Lower lobe of right lung (tissue), 2 donors: ENCODE data around the gene CYP27B1. TPM values are rescaled to one million over a fixed set of nuclear protein-coding genes. Genes with fewer than 3 reads are reported as not detected.

Source experiments
- ATAC-seq, 2 donors: fragments of 200-7000 bp; cut with Tn5 transposase; one replicate each; pipeline ENCODE4 v1.9.1; 2020 to 2022; ENCODE audit warnings: mild to moderate bottlenecking in 2 of 2, moderate library complexity in 2 of 2
- DNase-seq: peaks from one replicate; pipeline ENCODE4 v3.0.0-alpha.2; 2020
- H3K27ac ChIP-seq: fragments of 200-600 bp; one replicate; pipeline ENCODE4 v1.8.0; 2022
- H3K27me3 ChIP-seq: fragments of 200-600 bp; one replicate; pipeline ENCODE4 v1.8.0; 2022; ENCODE audit warnings: low read depth
- H3K36me3 ChIP-seq: fragments of 200-600 bp; one replicate; pipeline ENCODE4 v1.8.0; 2022; ENCODE audit warnings: mild to moderate bottlenecking
- H3K4me1 ChIP-seq: fragments of 200-600 bp; one replicate; pipeline ENCODE4 v1.8.0; 2022
- H3K4me3 ChIP-seq: fragments of 200-600 bp; one replicate; pipeline ENCODE4 v1.8.0; 2022; ENCODE audit warnings: mild to moderate bottlenecking
- H3K9me3 ChIP-seq: fragments of 200-600 bp; one replicate; pipeline ENCODE4 v1.8.0; 2022
- CTCF ChIP-seq: fragments of 200-600 bp; IDR thresholded peaks from one replicate; pipeline ENCODE4 v1.8.0; 2022; ENCODE audit warnings: antibody characterized with exemption, mild to moderate bottlenecking
- intact Hi-C: fragments of 100-400 bp; cut with DNase I; formaldehyde crosslinking; loops from one replicate; pipeline ENCODE4 v1.11.0; 2022
- total RNA-seq: library from RNA; stranded (reverse); fragmentation: NEBNext Ultra II Directional; extraction: Animal tissue kit (Norgen Biotek cat#: 25700); gene quantifications from one replicate; pipeline ENCODE4 v1.2.1, GENCODE V29; 2021
- donor health status: DM: no; HTN: yes; CAD: no; lungs with severe emphysema.

The CYP27B1 gene
- total RNA-seq, 1 donor from 2014 or later, result 1.1 TPM

GRCh38 chr12:57779736-57780135 is 12.9 kb upstream of the CYP27B1 start:
- no peaks in the 10 kb centered on the region for H3K27me3 ChIP-seq
- intact Hi-C loops, result no loop called here
- ATAC-seq (no peak), DNase-seq (no peak)
- no peak for TF ChIP-seq CTCF
- H3K4me3 ChIP-seq, result no peak overlapping the region
- no peaks in the 10 kb centered on the region for H3K9me3 ChIP-seq
- peaks cover 19% of the 10 kb centered on the region for H3K36me3 ChIP-seq
- no peak overlapping the region for H3K27ac ChIP-seq
- peaks cover 35% of the 10 kb centered on the region for H3K4me1 ChIP-seq

GRCh38 chr12:57777911-57778310 is 11.0 kb upstream of the CYP27B1 start:
- Histone ChIP-seq H3K36me3 (peaks cover 10% of the 10 kb centered on the region), H3K9me3 (no peaks in the 10 kb centered on the region), H3K4me3 (no peak overlapping the region), H3K4me1 (peaks cover 29% of the 10 kb centered on the region), H3K27ac (no peak overlapping the region), H3K27me3 (no peaks in the 10 kb centered on the region)
- intact Hi-C loops, result no loop called here
- no peak for DNase-seq
- no peak for ATAC-seq
- TF ChIP-seq CTCF, result no peak

GRCh38 chr12:57777367-57777766 is 10.5 kb upstream of the CYP27B1 start:
- Histone ChIP-seq H3K27ac (no peak overlapping the region), H3K27me3 (no peaks in the 10 kb centered on the region), H3K9me3 (no peaks in the 10 kb centered on the region), H3K4me3 (no peak overlapping the region), H3K4me1 (peaks cover 27% of the 10 kb centered on the region), H3K36me3 (peaks cover 10% of the 10 kb centered on the region)
- no peak for ATAC-seq
- intact Hi-C loops, result no loop called here
- TF ChIP-seq CTCF, result no peak
- no peak for DNase-seq

- Histone ChIP-seq H3K4me1 (peaks cover 21% of the 10 kb centered on the region), H3K9me3 (no peaks in the 10 kb centered on the region), H3K27ac (no peak overlapping the region), H3K4me3 (no peak overlapping the region), H3K36me3 (peaks cover 10% of the 10 kb centered on the region), H3K27me3 (no peaks in the 10 kb centered on the region)
- DNase-seq (no peak), ATAC-seq (no peak)
- no peak for TF ChIP-seq CTCF
- intact Hi-C loops, result no loop called here
These were observed 9.3 kb upstream of the CYP27B1 start for GRCh38 chr12:57776247-57776587.

GRCh38 chr12:57775563-57776246 is 8.8 kb upstream of the CYP27B1 start:
- peaks cover 10% of the 10 kb centered on the region for H3K36me3 ChIP-seq
- intact Hi-C loops, result no loop called here
- TF ChIP-seq CTCF, result no peak
- H3K27me3 ChIP-seq, result no peaks in the 10 kb centered on the region
- H3K27ac ChIP-seq, result no peak overlapping the region
- DNase-seq, result no peak
- ATAC-seq, result no peak
- H3K4me3 ChIP-seq, result no peak overlapping the region
- H3K4me1 ChIP-seq, result peaks cover 22% of the 10 kb centered on the region
- no peaks in the 10 kb centered on the region for H3K9me3 ChIP-seq
